GM23338 (cell line): ENCODE measurements around the gene SLC25A4. TPM values are rescaled to one million over a fixed set of nuclear protein-coding genes. Genes with fewer than 3 reads are reported as not detected.

Experiments used
- ATAC-seq: fragments of 200-7000 bp; cut with Tn5 transposase; 3 replicates; pipeline ENCODE4 v1.9.1; 2020
- DNase-seq: peaks from one replicate; pipeline ENCODE4 v3.0.0-alpha.2; 2015; ENCODE audit warnings: low spot score
- H2AFZ ChIP-seq: fragments of 200-600 bp; sonication (generic); 2 replicates; pipeline ENCODE4 v1.8.0; 2016; ENCODE audit warnings: antibody characterized with exemption, mild to moderate bottlenecking, moderate library complexity
- H3F3A ChIP-seq: fragments of 200-600 bp; sonication (generic); replicated peaks from 2 replicates; pipeline ENCODE4 v1.8.0; 2017; ENCODE audit warnings: antibody characterized with exemption, mixed run types, low read depth
- H3K27ac ChIP-seq: fragments of 200-600 bp; sonication (generic); 2 replicates; pipeline ENCODE4 v1.6.1; 2016; ENCODE audit warnings: low read depth
- H3K27me3 ChIP-seq: fragments of 200-600 bp; sonication (generic); 2 replicates; pipeline ENCODE4 v1.8.0; 2016; ENCODE audit warnings: mild to moderate bottlenecking, mixed run types, moderate library complexity; ENCODE audit not compliant: insufficient read depth
- H3K36me3 ChIP-seq: fragments of 200-600 bp; sonication (generic); 2 replicates; pipeline ENCODE4 v1.8.0; 2016; ENCODE audit warnings: mild to moderate bottlenecking; ENCODE audit not compliant: insufficient read depth
- H3K4me1 ChIP-seq: fragments of 200-600 bp; sonication (generic); 2 replicates; pipeline ENCODE4 v1.8.0; 2016; ENCODE audit warnings: mild to moderate bottlenecking, moderate library complexity; ENCODE audit not compliant: insufficient read depth
- H3K4me2 ChIP-seq: fragments of 200-600 bp; sonication (generic); 2 replicates; pipeline ENCODE4 v1.7.1; 2017; ENCODE audit warnings: mixed run types
- H3K4me3 ChIP-seq: fragments of 200-600 bp; sonication (generic); 2 replicates; pipeline ENCODE4 v1.6.1; 2016; ENCODE audit warnings: mixed run types
- H3K79me2 ChIP-seq: fragments of 200-600 bp; sonication (generic); replicated peaks from 2 replicates; pipeline ENCODE4 v1.8.0; 2017; ENCODE audit warnings: mild to moderate bottlenecking; ENCODE audit not compliant: insufficient read depth
- H3K9me2 ChIP-seq: fragments of 200-600 bp; sonication (generic); 2 replicates; pipeline ENCODE4 v1.8.0; 2017; ENCODE audit not compliant: insufficient read depth
- H4K20me1 ChIP-seq: fragments of 200-600 bp; sonication (generic); replicated peaks from 2 replicates; pipeline ENCODE4 v1.8.0; 2017; ENCODE audit warnings: mild to moderate bottlenecking; ENCODE audit not compliant: insufficient read depth
- H3K27ac Mint-ChIP-seq: 2 replicates; pipeline ENCODE4 v1.8.0; 2020; ENCODE audit warnings: inconsistent platforms, mild to moderate bottlenecking, moderate library complexity, mixed read lengths
- H3K27me3 Mint-ChIP-seq: 3 replicates; pipeline ENCODE4 v1.8.0; 2022; ENCODE audit warnings: low read depth, mild to moderate bottlenecking, moderate library complexity, mixed read lengths, inconsistent platforms; ENCODE audit not compliant: insufficient read depth, poor library complexity
- H3K36me3 Mint-ChIP-seq: 3 replicates; pipeline ENCODE4 v1.8.0; 2021; ENCODE audit warnings: low read depth, mild to moderate bottlenecking, inconsistent platforms, moderate library complexity, mixed read lengths
- H3K4me1 Mint-ChIP-seq: 3 replicates; pipeline ENCODE4 v1.8.0; 2020; ENCODE audit warnings: mild to moderate bottlenecking, inconsistent platforms, mixed read lengths
- H3K4me3 Mint-ChIP-seq: 3 replicates; pipeline ENCODE4 v1.8.0; 2021; ENCODE audit warnings: moderate library complexity, mild to moderate bottlenecking, inconsistent platforms, mixed read lengths
- H3K9me3 Mint-ChIP-seq: 3 replicates; pipeline ENCODE4 v1.8.0; 2020; ENCODE audit warnings: moderate library complexity, mild to moderate bottlenecking, inconsistent platforms, mixed read lengths
- CREB1 ChIP-seq: fragments of 250-450 bp; sonication (Bioruptor Pico); IDR thresholded peaks from 2 replicates; pipeline ENCODE4 v1.5.0; 2020; ENCODE audit warnings: low read depth, mild to moderate bottlenecking, moderate library complexity
- EZH2 ChIP-seq: fragments of 200-600 bp; sonication (generic); IDR thresholded peaks from one replicate; pipeline ENCODE4 v1.8.0; 2017; ENCODE audit warnings: antibody characterized with exemption, mild to moderate bottlenecking, low read depth; ENCODE audit not compliant: unreplicated experiment
- EZH2phosphoT487 ChIP-seq: fragments of 200-600 bp; sonication (generic); IDR thresholded peaks from one replicate; pipeline ENCODE4 v1.8.1; 2018; ENCODE audit warnings: antibody characterized with exemption; ENCODE audit not compliant: unreplicated experiment
- JUNB ChIP-seq: IDR thresholded peaks from one replicate; pipeline ENCODE4 v1.6.1; 2016; ENCODE audit warnings: antibody characterized with exemption; ENCODE audit not compliant: unreplicated experiment
- NANOG ChIP-seq: IDR thresholded peaks from 2 replicates; pipeline ENCODE4 v1.6.1; 2016; ENCODE audit warnings: antibody characterized with exemption, borderline replicate concordance
- POLR2AphosphoS5 ChIP-seq: IDR thresholded peaks from 2 replicates; pipeline ENCODE4 v1.6.1; 2016; ENCODE audit warnings: antibody characterized with exemption, low read depth
- STAT1 ChIP-seq: IDR thresholded peaks from one replicate; pipeline ENCODE4 v1.6.1; 2016; ENCODE audit warnings: antibody characterized with exemption; ENCODE audit not compliant: unreplicated experiment
- ZNF114 ChIP-seq: fragments of 250-450 bp; sonication (Bioruptor Pico); IDR thresholded peaks from 2 replicates; pipeline ENCODE4 v1.5.0; 2020; ENCODE audit warnings: mild to moderate bottlenecking, moderate library complexity
- ZNF331 ChIP-seq: fragments of 250-450 bp; sonication (Bioruptor Pico); IDR thresholded peaks from 2 replicates; pipeline ENCODE4 v1.5.0; 2020; ENCODE audit warnings: low read depth, mild to moderate bottlenecking, moderate library complexity
- polyA plus RNA-seq: library from polyadenylated mRNA; unstranded; fragments of >200 nt; fragmentation: Nextera tagmentation; extraction: Ambion mirVana; gene quantifications from 2 replicates; pipeline ENCODE4 v1.2.1, GENCODE V29; 2016
- total RNA-seq: library from RNA; depleted of rRNA; stranded (reverse); fragments of >200 nt; shearing (Covaris generic); gene quantifications from 2 replicates; pipeline ENCODE4 v1.2.3, GENCODE V29; 2014
- TF ChIP-seq, protein P1 (sequence below): IDR thresholded peaks from 2 replicates; pipeline ENCODE4 v1.6.1; 2016; ENCODE audit warnings: antibody characterized with exemption
- TF ChIP-seq, protein P2 (sequence below): IDR thresholded peaks from one replicate; pipeline ENCODE4 v1.6.1; 2018; ENCODE audit warnings: antibody characterized with exemption; ENCODE audit not compliant: unreplicated experiment
- TF ChIP-seq, protein P3 (sequence below), 2 experiments: fragments of 200-600 bp in 1 of 2; sonication (generic) in 1 of 2; conservative IDR thresholded peaks; 2 replicates each; pipeline versions ENCODE4 v1.5.1 to v1.6.1; 2016 to 2017; ENCODE audit warnings: antibody characterized with exemption in 2 of 2, low read depth in 2 of 2, mild to moderate bottlenecking in 2 of 2, moderate library complexity in 1 of 2

SLC25A4 gene
- total and polyA plus RNA-seq, 2 experiments from 2014 or later, result 43.6 to 66.5 TPM

DNA sequence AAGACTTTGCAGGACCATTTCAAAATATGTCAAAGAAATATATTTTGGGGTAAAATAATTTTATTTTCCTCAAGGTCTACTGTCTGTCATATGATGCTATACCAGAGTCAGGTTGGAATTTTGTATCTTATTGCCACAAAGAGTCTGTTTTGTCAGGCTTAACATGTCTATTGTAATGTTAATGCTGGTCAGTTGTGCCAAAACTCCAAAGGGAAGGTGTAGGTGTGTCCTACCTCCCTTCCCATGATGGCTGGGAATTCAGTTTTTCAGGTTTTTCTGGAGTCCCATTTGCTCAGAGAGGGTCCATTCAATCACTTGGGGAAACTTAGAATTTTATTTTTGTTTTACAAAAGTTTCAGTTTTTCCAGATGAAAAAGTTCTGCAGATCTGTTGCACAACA lies 33.3 kb upstream of the SLC25A4 start:
- TF ChIP-seq NANOG, result peak; percentile 49; the same call in 1 of the 2 replicates
- no peak for TF ChIP-seq POLR2AphosphoS5
- H3K4me2 ChIP-seq, result no peak overlapping the region
- H3K4me3 ChIP-seq, result no peak overlapping the region
- H3K36me3 ChIP-seq, result no peaks in the 10 kb centered on the region
- H3K27me3 Mint-ChIP-seq, result no peaks in the 10 kb centered on the region
- peaks cover 9% of the 10 kb centered on the region for H3K36me3 Mint-ChIP-seq
- H4K20me1 ChIP-seq, result no peaks in the 10 kb centered on the region
- no peaks in the 10 kb centered on the region for H3K27me3 ChIP-seq
- H3K4me1 ChIP-seq, result peaks cover 27% of the 10 kb centered on the region
- H3K27ac Mint-ChIP-seq, result peak overlapping the region; percentile 90; the same call in 1 of the 2 replicates
- no peak overlapping the region for H3K4me3 Mint-ChIP-seq
- H2AFZ ChIP-seq, result no peak overlapping the region
- peak overlapping the region; percentile 87 for H3K27ac ChIP-seq
- ATAC-seq (peak; percentile 76), DNase-seq (peak; percentile 78)
- H3K79me2 ChIP-seq, result no peaks in the 10 kb centered on the region
- H3F3A ChIP-seq, result no peaks in the 10 kb centered on the region
- peaks cover 47% of the 10 kb centered on the region for H3K4me1 Mint-ChIP-seq
- peaks cover 11% of the 10 kb centered on the region; the same call in 2 of the 3 replicates for H3K9me3 Mint-ChIP-seq
- H3K9me2 ChIP-seq, result no peaks in the 10 kb centered on the region; the same call in 1 of the 2 replicates

DNA sequence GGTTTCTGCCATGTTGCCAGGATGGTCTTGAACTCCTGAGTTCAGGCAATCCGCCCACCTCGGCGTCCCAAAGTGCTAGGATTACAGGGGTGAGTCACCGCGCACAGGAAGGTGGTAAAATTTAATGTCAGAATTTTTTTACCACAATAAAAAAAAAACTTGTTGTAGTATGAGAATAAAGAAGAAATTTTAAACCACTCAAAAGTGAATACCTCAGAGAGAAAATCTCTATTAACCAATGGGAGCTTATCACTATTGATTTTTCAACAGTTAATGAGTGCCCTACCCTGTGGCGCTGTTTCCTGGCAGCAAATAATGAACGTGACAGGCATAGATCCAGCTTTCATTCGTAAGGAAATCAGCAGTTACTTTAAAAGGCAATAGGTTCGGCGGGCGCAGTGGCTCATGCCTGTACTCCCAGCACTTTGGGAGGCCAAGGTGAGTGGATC lies 32.7 kb upstream of the SLC25A4 start:
- DNase-seq, result no peak
- Histone ChIP-seq H3K36me3 (no peaks in the 10 kb centered on the region), H3K4me3 (no peak overlapping the region), H3K79me2 (no peaks in the 10 kb centered on the region), H4K20me1 (no peaks in the 10 kb centered on the region), H3K9me2 (no peaks in the 10 kb centered on the region; the same call in 1 of the 2 replicates), H3F3A (no peaks in the 10 kb centered on the region), H3K27ac (peak overlapping the region; percentile 64), H2AFZ (no peak overlapping the region), H3K4me1 (peaks cover 31% of the 10 kb centered on the region), H3K27me3 (no peaks in the 10 kb centered on the region), H3K4me2 (no peak overlapping the region)
- no peak for ATAC-seq
- Mint-ChIP-seq H3K9me3 (peaks cover 11% of the 10 kb centered on the region; the same call in 2 of the 3 replicates), H3K4me3 (no peak overlapping the region), H3K27me3 (peaks cover 1% of the 10 kb centered on the region), H3K36me3 (peaks cover 9% of the 10 kb centered on the region), H3K27ac (peak overlapping the region; percentile 72; the same call in 1 of the 2 replicates), H3K4me1 (peaks cover 49% of the 10 kb centered on the region)
- TF ChIP-seq, protein P1, sequence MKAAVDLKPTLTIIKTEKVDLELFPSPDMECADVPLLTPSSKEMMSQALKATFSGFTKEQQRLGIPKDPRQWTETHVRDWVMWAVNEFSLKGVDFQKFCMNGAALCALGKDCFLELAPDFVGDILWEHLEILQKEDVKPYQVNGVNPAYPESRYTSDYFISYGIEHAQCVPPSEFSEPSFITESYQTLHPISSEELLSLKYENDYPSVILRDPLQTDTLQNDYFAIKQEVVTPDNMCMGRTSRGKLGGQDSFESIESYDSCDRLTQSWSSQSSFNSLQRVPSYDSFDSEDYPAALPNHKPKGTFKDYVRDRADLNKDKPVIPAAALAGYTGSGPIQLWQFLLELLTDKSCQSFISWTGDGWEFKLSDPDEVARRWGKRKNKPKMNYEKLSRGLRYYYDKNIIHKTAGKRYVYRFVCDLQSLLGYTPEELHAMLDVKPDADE, result no peak
- TF ChIP-seq, protein P2, sequence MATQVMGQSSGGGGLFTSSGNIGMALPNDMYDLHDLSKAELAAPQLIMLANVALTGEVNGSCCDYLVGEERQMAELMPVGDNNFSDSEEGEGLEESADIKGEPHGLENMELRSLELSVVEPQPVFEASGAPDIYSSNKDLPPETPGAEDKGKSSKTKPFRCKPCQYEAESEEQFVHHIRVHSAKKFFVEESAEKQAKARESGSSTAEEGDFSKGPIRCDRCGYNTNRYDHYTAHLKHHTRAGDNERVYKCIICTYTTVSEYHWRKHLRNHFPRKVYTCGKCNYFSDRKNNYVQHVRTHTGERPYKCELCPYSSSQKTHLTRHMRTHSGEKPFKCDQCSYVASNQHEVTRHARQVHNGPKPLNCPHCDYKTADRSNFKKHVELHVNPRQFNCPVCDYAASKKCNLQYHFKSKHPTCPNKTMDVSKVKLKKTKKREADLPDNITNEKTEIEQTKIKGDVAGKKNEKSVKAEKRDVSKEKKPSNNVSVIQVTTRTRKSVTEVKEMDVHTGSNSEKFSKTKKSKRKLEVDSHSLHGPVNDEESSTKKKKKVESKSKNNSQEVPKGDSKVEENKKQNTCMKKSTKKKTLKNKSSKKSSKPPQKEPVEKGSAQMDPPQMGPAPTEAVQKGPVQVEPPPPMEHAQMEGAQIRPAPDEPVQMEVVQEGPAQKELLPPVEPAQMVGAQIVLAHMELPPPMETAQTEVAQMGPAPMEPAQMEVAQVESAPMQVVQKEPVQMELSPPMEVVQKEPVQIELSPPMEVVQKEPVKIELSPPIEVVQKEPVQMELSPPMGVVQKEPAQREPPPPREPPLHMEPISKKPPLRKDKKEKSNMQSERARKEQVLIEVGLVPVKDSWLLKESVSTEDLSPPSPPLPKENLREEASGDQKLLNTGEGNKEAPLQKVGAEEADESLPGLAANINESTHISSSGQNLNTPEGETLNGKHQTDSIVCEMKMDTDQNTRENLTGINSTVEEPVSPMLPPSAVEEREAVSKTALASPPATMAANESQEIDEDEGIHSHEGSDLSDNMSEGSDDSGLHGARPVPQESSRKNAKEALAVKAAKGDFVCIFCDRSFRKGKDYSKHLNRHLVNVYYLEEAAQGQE, result no peak
- no peak for TF ChIP-seq POLR2AphosphoS5
- TF ChIP-seq NANOG, result no peak
- TF ChIP-seq CREB1, result no peak
- TF ChIP-seq ZNF114 (CRISPR knock-in tag), result no peak
- TF ChIP-seq EZH2phosphoT487, result no peak
- no peak for TF ChIP-seq EZH2
- no peak for TF ChIP-seq JUNB
- TF ChIP-seq ZNF331 (CRISPR knock-in tag), result no peak
- TF ChIP-seq, protein P3, sequence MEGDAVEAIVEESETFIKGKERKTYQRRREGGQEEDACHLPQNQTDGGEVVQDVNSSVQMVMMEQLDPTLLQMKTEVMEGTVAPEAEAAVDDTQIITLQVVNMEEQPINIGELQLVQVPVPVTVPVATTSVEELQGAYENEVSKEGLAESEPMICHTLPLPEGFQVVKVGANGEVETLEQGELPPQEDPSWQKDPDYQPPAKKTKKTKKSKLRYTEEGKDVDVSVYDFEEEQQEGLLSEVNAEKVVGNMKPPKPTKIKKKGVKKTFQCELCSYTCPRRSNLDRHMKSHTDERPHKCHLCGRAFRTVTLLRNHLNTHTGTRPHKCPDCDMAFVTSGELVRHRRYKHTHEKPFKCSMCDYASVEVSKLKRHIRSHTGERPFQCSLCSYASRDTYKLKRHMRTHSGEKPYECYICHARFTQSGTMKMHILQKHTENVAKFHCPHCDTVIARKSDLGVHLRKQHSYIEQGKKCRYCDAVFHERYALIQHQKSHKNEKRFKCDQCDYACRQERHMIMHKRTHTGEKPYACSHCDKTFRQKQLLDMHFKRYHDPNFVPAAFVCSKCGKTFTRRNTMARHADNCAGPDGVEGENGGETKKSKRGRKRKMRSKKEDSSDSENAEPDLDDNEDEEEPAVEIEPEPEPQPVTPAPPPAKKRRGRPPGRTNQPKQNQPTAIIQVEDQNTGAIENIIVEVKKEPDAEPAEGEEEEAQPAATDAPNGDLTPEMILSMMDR (conservative IDR thresholded peaks at IDR 0.05; ENCODE audit: low read depth in 2 of 2), result no peak
- no peak for TF ChIP-seq STAT1
